HG02870 (cell line): ENCODE data around the gene PRTN3.

ENCODE experiments used
- ATAC-seq: cut with Tn5 transposase; IDR thresholded peaks from one replicate; pipeline ENCODE4 v1.9.1; 2021; ENCODE audit warnings: mild to moderate bottlenecking, moderate library complexity; ENCODE audit not compliant: unreplicated experiment

PRTN3 gene

GRCh38 chr19:840519-841206 lies at the start of gene PRTN3:
Gene PRTN3, plus strand, starts transcription at chr19:840999. Its CDS starts 10 bp downstream, at chr19:841009.
- no peak for ATAC-seq

GRCh38 chr19:791007-791566 lies 49.7 kb upstream of the PRTN3 start:
- no peak for ATAC-seq

GRCh38 chr19:791567-792305 lies 49.1 kb upstream of the PRTN3 start:
- no peak for ATAC-seq

GRCh38 chr19:792306-792885 lies 48.4 kb upstream of the PRTN3 start:
- ATAC-seq, result no peak

- ATAC-seq, result no peak
These were observed 47.0 kb upstream of the PRTN3 start for GRCh38 chr19:793806-794205.

GRCh38 chr19:795073-795611 lies 45.7 kb upstream of the PRTN3 start:
- ATAC-seq, result no peak

- no peak for ATAC-seq
These were observed 44.9 kb upstream of the PRTN3 start for GRCh38 chr19:795691-796581.

- peak; percentile 84 for ATAC-seq
These were observed 43.9 kb upstream of the PRTN3 start, which contains the start of gene PTBP1 for GRCh38 chr19:796692-797527. Gene PTBP1, plus strand, starts transcription at chr19:797452. Its CDS starts 46 bp downstream, at chr19:797498.

GRCh38 chr19:797528-798414 lies 43.0 kb upstream of the PRTN3 start:
- peak; percentile 39 for ATAC-seq

- ATAC-seq, result no peak
These were observed 42.3 kb upstream of the PRTN3 start for GRCh38 chr19:798415-799075.

- ATAC-seq, result no peak
These were observed 41.5 kb upstream of the PRTN3 start for GRCh38 chr19:799076-799881.

- no peak for ATAC-seq
These were observed 40.3 kb upstream of the PRTN3 start for GRCh38 chr19:800360-801029.

GRCh38 chr19:801030-801860 lies 39.6 kb upstream of the PRTN3 start:
- ATAC-seq, result no peak

- no peak for ATAC-seq
These were observed 38.8 kb upstream of the PRTN3 start for GRCh38 chr19:801861-802497.

GRCh38 chr19:802498-803098 lies 38.2 kb upstream of the PRTN3 start:
- no peak for ATAC-seq
